SK-N-MC (cell line): ENCODE results near the gene GRK7.

ENCODE experiments used
- EZH2 ChIP-seq: fragments of 200-600 bp; sonication (generic); IDR thresholded peaks from one replicate; pipeline ENCODE4 v1.6.1; 2017; ENCODE audit warnings: antibody characterized with exemption
- POLR2AphosphoS5 ChIP-seq: IDR thresholded peaks from 2 replicates; pipeline ENCODE4 v1.6.1; 2012; ENCODE audit warnings: mild to moderate bottlenecking, low read depth, low read length, borderline replicate concordance

DNA sequence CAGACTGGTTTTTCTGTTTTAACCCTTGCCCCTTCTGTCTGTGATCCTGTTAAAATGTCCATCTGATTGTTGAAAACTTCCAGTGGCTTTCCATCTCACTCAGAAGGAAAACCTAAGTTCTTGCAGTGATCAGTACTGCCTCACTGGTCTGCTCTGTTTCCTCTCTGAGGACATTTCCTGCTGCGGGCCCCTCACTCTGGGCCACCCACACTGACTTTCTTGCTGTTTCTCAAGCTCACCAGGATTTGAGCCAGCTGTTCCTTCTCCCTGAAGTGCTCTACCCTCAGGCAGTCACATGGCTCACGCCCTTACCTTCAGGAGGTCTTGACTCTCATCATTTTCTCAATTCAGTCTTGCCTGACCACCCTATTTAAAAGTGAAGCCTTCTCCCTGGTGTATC is 1.8 kb downstream of the GRK7 start:
- TF ChIP-seq EZH2 (no peak), POLR2AphosphoS5 (no peak)
